ENCODE results near the gene DPYSL3. TPM values are rescaled to one million over a fixed set of nuclear protein-coding genes. Genes with fewer than 3 reads are reported as not detected.

DPYSL3 gene
- total RNA-seq, 1 donor = 161 TPM

DNA sequence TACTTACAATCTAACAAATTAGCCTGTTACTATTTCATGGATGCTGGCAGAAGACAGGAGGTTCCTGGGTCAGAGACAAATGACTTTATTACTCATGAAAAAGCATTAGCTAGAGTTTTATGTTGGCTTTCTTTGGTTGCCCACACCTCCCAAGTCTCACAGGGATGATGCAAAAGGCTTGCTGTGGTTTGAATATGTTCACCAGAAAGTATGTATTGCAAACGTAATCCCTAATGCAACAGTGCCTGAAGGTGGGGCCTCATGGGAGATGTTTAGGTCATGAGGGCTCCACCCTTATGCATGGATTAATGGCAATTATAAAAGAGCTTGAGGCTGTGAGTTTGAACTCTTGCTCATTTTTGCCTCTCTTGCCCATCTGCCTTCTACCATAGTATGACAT, 28.5 kb downstream of the DPYSL3 start:
- TF ChIP-seq CTCF (IDR thresholded peaks at IDR 0.05; ENCODE audit: insufficient read depth, low read depth, low read length) = no peak
- no peak overlapping the region for H3K4me3 ChIP-seq (ENCODE audit: low read depth, low read length)
- peak; percentile 92 for DNase-seq (ENCODE audit: low read depth)

DNA sequence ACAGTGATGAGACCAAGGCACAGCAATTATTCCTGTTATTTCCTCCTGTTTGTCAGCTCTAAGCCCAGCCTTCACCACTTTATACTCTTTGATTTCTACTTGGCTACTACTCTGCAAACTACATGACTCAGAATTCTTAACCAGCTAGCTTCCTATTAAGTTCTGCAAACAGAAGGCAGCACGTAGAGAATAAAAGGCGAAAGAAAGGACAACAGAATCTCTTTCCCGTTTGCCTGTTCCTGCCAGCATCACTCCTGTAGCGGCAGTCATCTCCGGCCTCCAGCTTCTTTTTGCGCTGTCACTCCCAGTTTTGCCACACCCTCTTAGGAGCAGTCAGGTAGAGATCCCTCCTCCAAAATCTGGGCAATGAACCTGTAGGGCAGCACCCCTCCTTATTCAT, 29.9 kb downstream of the DPYSL3 start:
- H3K4me3 ChIP-seq (ENCODE audit: low read depth, low read length) = no peak overlapping the region
- DNase-seq (ENCODE audit: low read depth) = peak; percentile 42
- TF ChIP-seq CTCF (IDR thresholded peaks at IDR 0.05; ENCODE audit: insufficient read depth, low read depth, low read length) = no peak

GRCh38 chr5:147479444-147479843, 30.4 kb downstream of the DPYSL3 start:
- no peak overlapping the region for H3K4me3 ChIP-seq (ENCODE audit: low read depth, low read length)
- no peak for TF ChIP-seq CTCF (IDR thresholded peaks at IDR 0.05; ENCODE audit: insufficient read depth, low read depth, low read length)
- peak; percentile 82 for DNase-seq (ENCODE audit: low read depth)

- DNase-seq (ENCODE audit: low read depth) = no peak
- TF ChIP-seq CTCF (IDR thresholded peaks at IDR 0.05; ENCODE audit: insufficient read depth, low read depth, low read length) = no peak
- no peak overlapping the region for H3K4me3 ChIP-seq (ENCODE audit: low read depth, low read length)
These were observed 35.7 kb downstream of the DPYSL3 start for GRCh38 chr5:147474140-147474539.

- no peak for TF ChIP-seq CTCF (IDR thresholded peaks at IDR 0.05; ENCODE audit: insufficient read depth, low read depth, low read length)
- peak; percentile 56 for DNase-seq (ENCODE audit: low read depth)
- H3K4me3 ChIP-seq (ENCODE audit: low read depth, low read length) = peak overlapping the region; percentile 3
These were observed 37.0 kb downstream of the DPYSL3 start for GRCh38 chr5:147472664-147473475.

- DNase-seq (ENCODE audit: low read depth) = peak; percentile 39
- no peak for TF ChIP-seq CTCF (IDR thresholded peaks at IDR 0.05; ENCODE audit: insufficient read depth, low read depth, low read length)
- no peak overlapping the region for H3K4me3 ChIP-seq (ENCODE audit: low read depth, low read length)
These were observed 41.8 kb downstream of the DPYSL3 start for GRCh38 chr5:147467973-147468508.
